IPS-NIHi7 (cell line): Measurements from ENCODE around the gene FIZ1.

ENCODE experiments used
- DNase-seq: peaks from one replicate; pipeline ENCODE4 v3.0.0; 2012; ENCODE audit warnings: mixed read lengths; ENCODE audit errors: extremely low spot score

The FIZ1 gene

GRCh38 chr19:55599468-55599841, at the start of gene FIZ1:
Gene FIZ1, minus strand, starts transcription at chr19:55599517. Its CDS starts 1,652 bp downstream, at chr19:55597865.
- DNase-seq: peak; percentile 77

- no peak for DNase-seq
These were observed 49.4 kb upstream of the FIZ1 start for GRCh38 chr19:55648585-55649267.

- peak; percentile 76 for DNase-seq
These were observed 48.6 kb upstream of the FIZ1 start, which contains the start of gene CCDC106 for GRCh38 chr19:55647732-55648584. Gene CCDC106, plus strand, starts transcription at chr19:55648212. Its CDS starts 835 bp downstream, at chr19:55649047.

GRCh38 chr19:55646889-55647731, 47.8 kb upstream of the FIZ1 start:
- DNase-seq: no peak

- no peak for DNase-seq
These were observed 46.2 kb upstream of the FIZ1 start for GRCh38 chr19:55645512-55645881.

- DNase-seq: no peak
These were observed 45.7 kb upstream of the FIZ1 start for GRCh38 chr19:55644842-55645511.

- no peak for DNase-seq
These were observed 45.0 kb upstream of the FIZ1 start for GRCh38 chr19:55644191-55644833.

- no peak for DNase-seq
These were observed 44.5 kb upstream of the FIZ1 start for GRCh38 chr19:55643887-55644176.

GRCh38 chr19:55643003-55643886, 43.9 kb upstream of the FIZ1 start, which contains the start of gene ZNF581:
Gene ZNF581, plus strand, starts transcription at chr19:55643649. Its CDS starts 923 bp downstream, at chr19:55644572.
- peak; percentile 73 for DNase-seq

- no peak for DNase-seq
These were observed 43.1 kb upstream of the FIZ1 start for GRCh38 chr19:55642153-55643002.

- DNase-seq: no peak
These were observed 42.3 kb upstream of the FIZ1 start for GRCh38 chr19:55641426-55642152.

GRCh38 chr19:55640577-55641425, 41.5 kb upstream of the FIZ1 start, which contains the start of gene ZNF580:
Gene ZNF580, plus strand, starts transcription at chr19:55641002. Its CDS starts 1,507 bp downstream, at chr19:55642509.
- peak; percentile 71 for DNase-seq

GRCh38 chr19:55640043-55640576, 40.8 kb upstream of the FIZ1 start:
- DNase-seq: no peak

GRCh38 chr19:55638864-55639359, 39.6 kb upstream of the FIZ1 start:
- DNase-seq: no peak

- no peak for DNase-seq
These were observed 38.2 kb upstream of the FIZ1 start for GRCh38 chr19:55637534-55637933.

GRCh38 chr19:55636723-55637122, 37.4 kb upstream of the FIZ1 start:
- no peak for DNase-seq
